DMS114 treated with DMSO at 0.1 percent for 48 hours (cell line): Measurements from ENCODE around the gene NCLN.
"Not testable (repeated sequence)": the region's sequence is repeated elsewhere in the genome, so short reads cannot be mapped to it uniquely, and the experiment has no call there.

Experiments used
- DNase-seq: peaks from one replicate; lab custom pipeline; 2025; ENCODE audit not compliant: unreplicated experiment; lab: John Stamatoyannopoulos, UW

Gene NCLN

DNA sequence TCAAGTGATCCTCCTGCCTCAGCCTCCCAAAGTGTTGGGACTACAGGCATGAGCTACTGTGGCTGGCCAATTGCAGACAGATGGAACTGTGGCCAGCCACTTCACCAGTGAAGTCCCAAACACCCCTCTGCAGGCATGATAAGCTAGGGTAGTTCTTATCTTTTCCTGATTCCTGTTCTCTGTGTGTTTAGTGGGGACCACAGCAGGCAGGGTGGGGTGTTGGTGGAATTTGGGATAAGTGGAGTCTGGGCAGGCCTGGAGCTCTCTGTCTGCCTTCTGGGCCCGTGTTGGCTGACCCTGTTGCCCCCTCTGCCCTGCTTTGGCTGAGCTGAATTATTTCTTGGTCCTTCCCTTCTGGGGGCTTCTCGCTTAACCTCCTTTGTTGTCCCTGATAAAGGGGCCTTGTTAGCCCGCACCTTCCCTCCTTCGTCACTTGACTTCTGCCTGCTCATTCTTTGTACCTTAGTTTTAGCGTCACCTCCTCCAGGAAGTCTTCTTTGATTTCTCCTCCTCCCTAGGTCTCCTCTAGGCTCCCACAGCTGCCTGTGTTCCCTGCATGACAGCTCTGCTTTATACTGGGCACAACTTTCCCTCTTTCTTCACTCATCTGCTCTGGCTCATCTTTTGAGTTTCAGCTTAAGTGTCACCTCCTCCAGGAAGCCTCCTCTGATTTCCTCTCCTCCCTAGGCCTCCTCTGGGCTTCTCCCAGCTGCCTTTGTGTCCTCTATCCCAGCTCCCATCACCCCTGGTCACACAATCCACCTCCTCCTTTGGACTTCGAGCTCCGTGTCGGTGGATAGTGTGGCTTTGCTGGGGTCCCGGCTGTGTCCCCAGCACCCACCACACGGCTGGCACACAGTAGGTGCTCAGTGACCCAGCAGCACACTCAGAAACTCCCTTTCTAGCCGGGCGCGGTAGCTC is 1.7 kb upstream of the NCLN start:
- DNase-seq = no peak

- peak; percentile 76 for DNase-seq
Observed at GRCh38 chr19:3184847-3185460, 776 bp upstream of the NCLN start.

DNA sequence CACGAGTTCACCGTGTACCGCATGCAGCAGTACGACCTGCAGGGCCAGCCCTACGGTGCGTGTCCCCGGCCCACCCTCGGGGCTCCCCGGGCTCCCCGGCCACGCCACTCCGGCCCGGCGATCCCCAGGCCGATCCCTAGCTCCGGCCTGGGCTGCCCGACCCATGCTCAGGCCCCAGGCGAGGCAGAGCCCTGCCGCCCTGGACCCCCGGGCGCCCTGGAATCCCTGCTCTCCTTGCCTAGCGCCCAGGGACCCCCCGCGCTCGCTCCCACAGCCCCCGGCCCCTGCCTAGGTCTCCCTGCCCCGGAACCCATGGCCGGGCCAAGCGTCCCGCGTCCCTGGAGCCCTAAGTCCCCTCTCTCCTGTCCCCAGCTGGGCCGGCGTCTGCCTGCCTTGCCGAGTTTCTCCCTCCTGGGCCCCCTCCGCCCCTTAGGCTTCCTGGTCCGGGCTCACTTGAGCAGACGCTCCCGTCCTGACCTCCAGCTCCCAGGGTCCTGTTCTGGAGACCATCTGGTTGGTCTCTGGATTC is 494 bp downstream of the NCLN start:
- no peak for DNase-seq

DNA sequence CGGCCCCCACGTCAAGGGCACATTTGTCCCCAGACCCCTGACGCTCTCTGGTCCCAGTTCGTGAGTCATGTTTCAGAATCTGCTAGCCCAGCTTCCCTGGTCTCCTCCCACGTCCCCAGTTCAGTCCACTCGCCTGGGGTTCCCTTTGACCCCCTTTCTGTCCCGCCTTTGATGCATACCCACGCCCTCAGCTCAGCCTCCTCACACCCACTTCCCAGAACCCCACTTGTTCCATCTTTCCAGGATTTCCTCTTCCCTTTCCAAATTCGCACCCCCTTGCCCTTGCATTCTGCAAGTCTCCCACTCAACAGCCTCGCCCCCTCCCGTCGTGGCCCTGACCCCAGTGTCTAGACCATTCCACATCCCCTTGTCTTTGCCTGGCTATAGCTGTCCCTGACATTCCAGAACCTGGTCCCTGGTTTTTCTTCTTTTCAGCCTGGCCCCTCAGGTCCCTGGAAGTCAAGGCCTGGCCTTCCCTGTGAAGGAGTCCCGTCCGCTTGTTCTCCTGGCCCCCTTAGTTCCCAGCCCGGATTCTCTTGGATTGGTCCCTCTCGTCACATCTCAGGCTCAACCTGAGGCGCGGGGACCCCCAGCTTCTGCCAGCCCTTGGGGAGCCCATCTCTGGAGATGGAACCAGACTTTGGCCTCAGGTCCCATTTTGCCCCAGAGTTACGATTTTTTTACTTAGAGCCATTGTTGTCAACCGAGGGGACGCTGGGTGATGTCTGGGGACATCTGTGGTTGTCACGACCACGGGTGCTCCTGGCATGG is 1.3 kb downstream of the NCLN start:
- DNase-seq = no peak

- DNase-seq = no peak
Observed at GRCh38 chr19:3187662-3188511, 2.2 kb downstream of the NCLN start.

GRCh38 chr19:3188627-3189596 is 3.2 kb downstream of the NCLN start:
- DNase-seq = no peak

GRCh38 chr19:3189702-3190469 is 4.2 kb downstream of the NCLN start:
- no peak for DNase-seq

- DNase-seq = no peak
Observed at GRCh38 chr19:3190470-3190770, 4.7 kb downstream of the NCLN start.

DNA sequence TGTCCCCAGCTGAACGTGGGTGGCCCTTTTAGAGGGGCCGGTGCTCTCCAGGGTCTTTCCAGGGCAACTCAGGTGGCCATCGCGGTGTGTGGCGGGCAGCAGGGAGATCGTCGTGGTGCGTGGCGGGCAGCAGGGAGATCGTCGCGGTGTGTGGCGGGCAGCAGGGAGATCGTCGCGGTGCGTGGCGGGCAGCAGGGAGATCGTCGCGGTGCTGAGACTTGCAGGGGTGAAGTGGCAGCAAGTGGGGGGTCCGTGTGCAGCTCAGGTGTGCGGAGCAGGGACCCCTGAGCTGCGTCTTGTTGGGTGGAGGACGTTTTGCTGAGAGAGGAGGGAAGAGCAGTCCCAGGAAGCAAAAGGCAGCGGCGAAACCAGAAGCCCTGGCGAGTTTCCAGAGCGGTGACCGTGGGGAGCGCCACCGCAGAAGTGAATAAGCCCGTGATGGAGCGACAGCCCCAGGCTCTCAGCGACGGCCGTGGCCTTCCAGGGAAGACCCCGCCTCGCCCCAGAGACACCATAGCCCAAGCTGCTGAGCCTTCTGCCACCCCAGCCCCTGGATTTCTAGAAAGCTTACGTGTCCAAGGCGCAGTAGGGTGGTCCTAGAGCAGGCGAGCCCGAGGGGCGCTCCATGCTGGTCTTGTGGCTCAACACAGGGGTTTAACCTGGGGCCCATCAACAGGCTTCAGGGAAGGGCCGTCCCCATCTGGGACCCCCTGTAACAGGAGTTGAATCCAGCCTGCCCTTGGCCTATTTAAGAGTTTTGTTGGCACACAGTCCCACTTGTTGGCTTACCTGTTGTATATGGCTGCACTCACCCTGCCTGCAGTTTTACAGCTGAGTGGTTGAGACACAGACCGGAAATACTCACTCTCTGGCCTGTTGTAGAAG is 5.4 kb downstream of the NCLN start:
- no peak for DNase-seq

DNA sequence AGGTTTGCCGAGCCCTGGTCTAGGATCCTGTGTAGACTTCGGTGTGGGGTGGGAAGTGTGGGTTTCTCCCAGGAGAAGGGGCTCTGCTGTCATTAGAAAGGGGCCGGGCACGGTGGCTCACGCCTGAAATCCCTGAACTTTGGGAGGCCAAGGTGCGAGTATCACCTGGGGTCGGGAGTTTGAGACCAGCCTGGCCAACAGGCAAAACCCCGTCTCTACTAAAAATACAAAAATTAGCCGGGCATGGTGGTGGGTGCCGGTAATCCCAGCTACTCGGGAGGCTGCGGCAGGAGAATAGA is 6.0 kb downstream of the NCLN start:
- DNase-seq = not testable (repeated sequence)

DNA sequence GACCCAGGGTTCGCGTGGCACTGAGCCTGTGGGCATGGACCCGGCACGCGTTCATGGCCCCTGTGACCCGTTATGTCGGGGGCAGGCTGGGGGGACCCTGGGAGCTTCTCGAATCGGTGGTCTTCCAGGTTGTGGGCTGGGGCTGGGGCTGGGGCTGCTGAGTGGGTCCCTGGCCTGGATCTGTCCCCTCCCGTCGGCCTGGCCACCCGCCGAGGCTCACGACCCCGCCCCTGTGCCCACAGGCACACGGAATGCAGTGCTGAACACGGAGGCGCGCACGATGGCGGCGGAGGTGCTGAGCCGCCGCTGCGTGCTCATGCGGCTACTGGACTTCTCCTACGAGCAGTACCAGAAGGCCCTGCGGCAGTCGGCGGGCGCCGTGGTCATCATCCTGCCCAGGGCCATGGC is 6.5 kb downstream of the NCLN start:
- DNase-seq = no peak

DNA sequence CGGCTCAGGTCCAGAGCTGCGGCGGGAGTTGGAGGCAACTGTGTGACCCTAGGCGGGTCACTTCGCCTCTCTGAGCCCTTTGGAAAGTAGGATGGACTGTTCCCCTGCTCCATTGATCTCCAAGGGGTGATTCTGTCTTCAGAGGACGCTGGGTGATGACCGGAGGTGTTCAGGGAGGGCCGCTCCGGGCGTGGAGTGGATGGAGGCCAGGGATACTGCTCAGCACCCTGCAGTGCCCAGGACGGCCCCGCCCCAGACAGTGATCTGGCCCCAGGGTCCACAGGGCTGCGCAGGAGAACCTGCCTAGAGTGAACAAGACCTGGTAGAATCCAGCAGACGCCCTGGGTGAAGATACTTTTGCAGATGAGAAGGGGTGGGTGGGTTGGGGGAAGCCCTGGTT is 7.0 kb downstream of the NCLN start:
- DNase-seq = no peak

- no peak for DNase-seq
Observed at GRCh38 chr19:3193256-3194105, 7.8 kb downstream of the NCLN start.

DNA sequence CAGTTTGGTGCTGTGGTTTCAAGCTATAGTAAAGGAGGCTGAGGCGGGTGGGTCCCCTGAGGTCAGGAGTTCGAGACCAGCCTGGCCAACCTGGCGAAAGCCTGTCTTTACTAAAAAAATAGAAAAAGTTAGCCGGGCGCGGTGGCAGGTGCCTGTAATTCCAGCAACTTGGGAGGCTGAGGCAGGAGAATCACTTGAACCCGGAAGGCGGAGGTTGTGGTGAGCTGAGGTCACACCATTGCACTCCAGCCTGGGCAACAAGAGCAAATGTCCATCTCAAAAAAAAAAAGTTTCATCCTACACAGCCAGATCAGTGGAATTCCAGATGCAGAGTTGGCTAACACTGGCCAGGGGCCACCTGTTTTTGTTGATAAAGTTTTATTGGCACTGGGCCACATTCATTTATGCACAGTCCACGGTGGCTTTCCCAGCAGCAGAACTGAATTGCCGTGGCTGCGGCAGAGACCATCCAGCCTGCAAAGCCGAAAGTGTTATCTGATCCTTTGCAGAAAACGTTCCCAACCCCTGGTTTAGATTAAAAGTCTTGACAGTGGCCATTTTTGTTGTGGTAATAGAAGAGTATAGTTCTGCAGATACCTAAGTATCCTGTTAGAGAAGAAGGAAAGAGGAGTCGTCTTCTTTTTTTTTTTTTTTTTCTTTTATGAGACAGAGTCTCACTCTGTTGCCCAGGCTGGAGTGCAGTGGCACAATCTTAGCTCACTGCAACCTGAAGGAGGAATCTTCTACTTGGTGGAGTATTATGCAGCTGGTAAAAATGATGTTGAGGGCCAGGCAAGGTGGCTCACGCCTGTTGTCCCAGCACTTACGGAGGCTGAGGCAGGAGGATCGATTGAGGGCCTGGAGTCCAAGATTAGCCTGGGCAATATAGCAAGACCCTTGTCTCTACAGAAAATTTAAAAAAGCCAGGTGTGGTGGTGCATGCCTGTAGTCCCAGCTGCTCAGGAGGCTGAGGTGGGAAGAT is 8.7 kb downstream of the NCLN start:
- no peak for DNase-seq

GRCh38 chr19:3196064-3196932 is 10.6 kb downstream of the NCLN start:
- DNase-seq = no peak
